GM18519 (cell line): ENCODE data around the gene PAM16.
"Not testable (repeated sequence)": the region's sequence is repeated elsewhere in the genome, so short reads cannot be mapped to it uniquely, and the experiment has no call there.

Source experiments
- ATAC-seq: cut with Tn5 transposase; IDR thresholded peaks from one replicate; pipeline ENCODE4 v1.9.1; 2021; ENCODE audit warnings: mild to moderate bottlenecking, moderate library complexity; ENCODE audit not compliant: unreplicated experiment, low FRiP score

The PAM16 gene

DNA sequence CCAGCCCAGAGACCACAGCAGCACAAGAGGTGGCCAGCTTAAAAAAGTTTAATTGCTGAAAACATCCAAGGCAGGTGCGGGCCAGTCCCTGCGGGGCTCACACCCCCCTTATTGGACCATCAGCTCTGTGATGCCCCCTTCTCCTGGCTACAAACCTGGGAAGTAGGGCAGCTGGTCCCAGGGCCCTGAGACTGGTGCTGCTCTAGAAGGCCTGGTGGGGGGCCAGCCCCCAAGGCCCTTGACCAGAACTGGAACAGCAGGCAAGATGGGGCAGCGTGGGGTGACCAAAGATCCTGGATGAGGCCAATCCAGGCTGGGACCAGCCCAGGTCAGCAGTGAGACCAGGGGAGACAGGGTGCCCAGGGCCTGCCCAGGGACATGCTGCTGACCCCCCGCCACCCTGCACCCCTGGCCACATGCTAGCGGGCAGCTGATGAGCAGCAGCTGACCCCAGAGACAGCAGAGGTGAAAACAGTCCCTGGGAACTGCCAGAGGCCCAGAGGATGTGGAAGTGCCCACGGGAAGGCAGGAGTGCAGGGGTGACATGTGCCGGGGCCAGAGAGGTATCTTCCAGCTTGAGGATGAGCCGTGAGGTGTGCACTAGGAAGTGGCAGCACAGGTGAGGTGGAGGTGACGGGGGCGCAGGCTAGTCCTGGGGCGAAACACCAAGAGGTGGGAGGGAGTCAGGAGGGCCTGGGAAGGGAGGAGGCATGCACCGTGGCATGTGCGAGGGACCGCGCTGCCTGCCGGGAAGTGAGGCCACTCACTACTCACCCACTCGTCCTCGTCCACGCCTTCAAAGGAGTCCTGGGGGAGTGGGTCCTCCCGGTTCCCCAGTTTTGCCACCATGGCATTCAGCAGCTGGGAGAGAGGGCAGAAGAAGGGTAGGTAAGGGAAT, 3.6 kb upstream of the PAM16 start:
- ATAC-seq, result no peak

DNA sequence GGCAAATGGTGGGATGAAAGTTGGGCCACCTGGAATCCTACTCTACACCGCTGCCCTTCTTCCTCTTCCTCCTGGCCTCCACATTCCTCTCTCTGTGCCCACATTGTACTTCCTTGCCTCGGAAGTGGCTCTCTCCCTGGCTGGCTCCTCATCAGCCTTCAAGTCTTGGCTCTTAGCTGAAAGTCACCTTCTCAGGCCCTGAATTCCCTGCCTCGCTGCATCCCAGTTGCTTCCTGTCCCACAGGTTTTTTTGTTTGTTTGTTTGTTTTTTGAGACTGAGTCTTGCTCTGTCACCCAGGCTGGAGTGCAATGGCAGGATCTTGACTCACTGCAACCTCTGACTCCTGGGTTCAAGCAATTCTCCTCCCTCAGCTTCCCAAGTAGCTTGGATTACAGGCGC, 2.6 kb upstream of the PAM16 start:
- ATAC-seq, result no peak

DNA sequence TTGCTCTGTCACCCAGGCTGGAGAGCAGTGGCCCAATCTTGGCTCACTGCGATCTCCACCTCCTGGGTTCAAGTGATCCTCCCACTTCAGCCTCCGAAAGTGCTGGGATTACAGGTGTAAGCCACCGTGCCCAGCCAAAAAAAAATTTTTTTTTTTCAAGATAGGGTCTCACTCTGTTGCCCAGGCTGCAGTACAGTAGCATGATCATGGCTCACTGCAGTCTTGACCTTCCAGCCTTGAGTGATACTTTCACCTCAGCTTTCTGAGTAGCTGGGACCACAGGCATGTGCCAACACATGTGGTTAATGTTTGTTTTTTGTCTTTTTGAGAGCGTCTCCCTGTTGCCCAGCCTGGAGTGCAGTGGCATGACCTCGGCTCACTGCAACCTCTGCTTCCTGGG, 1.7 kb upstream of the PAM16 start:
- ATAC-seq, result no peak

DNA sequence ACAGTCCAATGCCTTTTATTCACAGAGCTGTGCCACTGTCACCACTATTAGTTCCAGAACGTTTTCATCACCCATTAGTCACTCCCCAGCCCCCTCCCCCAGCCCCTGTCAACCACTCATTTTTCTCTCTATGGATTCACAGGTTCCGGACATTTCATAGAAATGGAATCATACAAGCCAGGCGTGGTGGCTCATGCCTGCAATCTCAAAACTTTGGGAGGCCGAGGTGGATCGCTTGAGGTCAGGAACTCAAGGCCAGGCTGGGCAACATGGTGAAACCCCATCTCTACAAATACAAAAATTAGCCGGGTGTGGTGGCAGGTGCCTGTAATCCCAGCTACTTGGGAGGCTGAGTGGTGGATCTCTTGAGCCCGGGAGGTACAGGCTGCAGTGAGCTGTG, 759 bp upstream of the PAM16 start:
- ATAC-seq, result no peak

DNA sequence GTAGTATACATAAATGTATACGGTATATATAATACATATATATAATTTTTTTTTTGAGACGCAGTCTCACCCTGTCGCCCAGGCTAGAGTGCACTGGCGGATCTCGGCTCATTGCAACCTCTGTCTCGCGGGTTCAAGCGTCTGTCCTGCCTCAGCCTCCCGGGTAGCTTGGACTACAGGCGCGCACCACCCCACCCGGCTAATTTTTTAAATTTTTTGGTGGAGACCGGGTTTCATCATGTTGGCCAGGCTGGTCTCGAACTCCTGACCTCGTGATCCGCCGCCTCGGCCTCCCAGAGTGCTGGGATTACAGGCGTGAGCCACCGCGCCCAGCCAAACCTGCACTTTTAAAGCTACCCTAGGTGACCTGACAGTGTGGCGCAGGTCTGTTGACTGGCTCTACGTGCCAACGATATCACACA, 745 bp downstream of the PAM16 start:
- ATAC-seq, result no peak

DNA sequence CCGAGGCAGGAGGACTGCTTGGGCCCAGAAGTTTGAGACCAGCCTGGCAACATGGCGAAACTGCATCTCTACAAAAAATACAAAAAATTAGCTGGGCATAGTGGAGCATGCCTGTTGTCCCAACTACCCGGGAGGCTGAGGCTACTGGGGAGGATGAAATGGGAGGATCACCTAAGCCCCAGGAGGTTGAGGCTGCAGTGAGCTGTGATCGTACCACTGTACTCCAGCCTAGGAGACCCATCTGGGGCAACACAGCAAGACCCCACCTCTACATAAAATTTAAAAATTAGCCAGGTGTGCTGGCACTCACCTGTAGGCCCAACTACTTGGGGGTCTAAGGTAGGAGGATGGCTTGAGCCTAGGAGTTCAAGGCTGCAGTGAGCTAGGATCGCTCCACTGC, 1.8 kb downstream of the PAM16 start:
- ATAC-seq, result no peak

DNA sequence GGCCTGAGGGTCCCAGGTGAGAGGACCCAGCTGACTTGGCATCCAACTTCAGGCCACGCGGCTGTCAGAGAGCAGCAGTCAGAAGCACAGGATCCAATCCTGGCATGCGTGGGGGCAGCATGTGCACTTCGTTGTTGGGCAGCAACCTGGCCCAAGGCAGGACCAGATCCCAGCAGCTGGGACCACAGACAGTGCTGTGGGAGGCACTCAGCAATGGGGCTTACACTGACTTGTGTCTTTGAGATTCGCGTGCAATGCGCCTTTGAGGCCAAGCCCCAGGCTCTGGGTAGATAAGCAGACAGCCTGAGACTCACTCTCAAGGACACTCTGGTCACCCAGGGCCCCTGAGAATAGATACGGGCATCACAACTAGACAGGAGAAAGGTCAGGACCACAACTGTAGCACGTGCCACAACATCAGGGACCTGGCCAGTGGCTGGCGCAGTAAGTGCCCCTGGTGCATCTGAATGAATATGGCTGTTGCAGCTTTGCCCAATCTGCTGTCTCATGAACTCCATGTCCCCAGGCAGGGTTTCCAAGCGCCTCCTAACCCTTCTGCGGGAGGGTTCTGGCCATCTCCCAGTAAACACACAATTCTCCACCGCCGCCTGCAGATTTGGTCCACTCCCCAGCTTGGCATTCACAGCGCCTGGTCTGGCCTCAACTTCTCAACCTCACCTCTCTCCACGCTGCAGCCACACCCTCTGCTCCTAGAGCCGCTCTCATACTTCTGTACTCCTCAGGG, 3.2 kb downstream of the PAM16 start:
- no peak for ATAC-seq

DNA sequence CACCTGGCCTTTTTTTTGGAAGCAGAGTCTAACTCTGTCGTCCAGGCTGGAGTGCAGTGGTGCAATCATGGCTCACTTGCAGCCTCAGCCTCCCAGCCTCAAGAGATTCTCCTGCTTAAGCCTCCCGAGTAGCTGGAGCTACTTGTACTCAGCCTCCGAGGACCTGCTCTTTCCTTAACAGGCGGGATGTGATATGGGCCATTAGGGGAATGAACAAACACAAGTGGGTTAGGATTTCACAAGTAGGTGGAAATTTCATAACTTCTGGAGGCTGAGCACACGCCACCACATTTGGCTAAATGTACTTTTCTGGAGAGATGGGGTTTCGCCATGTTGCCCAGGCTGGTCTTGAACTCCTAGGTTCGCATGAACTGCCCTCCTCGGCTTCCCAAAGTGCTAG, 4.1 kb downstream of the PAM16 start:
- no peak for ATAC-seq

DNA sequence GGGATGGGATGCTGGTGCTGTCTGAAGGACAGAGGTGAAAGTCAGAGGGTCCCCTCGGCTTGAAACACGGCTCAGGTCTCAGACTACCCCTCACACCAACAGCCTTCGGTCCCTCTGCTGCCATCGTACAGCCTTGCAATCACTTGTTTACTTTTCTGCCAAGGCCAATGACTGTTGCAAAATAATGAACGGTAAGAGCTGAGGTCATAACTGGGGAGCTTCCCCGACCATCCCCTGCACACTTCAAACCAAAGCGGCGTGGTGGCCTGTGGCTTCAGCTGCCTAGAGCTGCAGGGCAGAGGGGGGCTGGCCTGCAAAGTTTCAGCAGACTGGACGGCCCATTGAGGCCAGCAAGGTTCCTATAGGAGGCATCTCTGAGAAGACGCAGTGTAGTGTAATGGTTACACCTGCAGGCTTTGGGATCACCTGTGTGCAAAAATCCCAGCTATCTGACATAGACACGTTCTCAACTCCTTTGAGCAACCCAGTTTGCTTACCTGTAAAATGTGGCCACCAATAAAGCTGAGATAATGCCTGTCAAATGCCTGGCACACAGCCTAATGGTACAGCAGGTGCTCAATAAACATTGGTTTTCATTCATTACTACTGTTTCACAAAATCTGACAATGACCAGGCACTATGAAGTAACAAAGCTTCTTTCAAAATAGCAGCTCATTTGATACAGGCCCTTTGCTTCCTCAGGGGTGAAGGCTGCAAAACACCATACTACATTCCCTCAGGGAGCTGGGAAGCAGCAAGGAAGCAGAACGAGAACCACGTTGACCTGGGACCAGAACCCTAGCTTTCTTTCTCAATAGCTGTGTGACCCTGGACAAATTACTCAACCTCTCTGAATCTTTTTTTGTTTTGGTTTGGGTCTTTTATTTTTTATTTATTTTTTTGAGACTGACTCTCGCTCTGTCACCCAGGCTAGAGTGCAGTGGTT, 5.0 kb downstream of the PAM16 start:
- no peak for ATAC-seq

DNA sequence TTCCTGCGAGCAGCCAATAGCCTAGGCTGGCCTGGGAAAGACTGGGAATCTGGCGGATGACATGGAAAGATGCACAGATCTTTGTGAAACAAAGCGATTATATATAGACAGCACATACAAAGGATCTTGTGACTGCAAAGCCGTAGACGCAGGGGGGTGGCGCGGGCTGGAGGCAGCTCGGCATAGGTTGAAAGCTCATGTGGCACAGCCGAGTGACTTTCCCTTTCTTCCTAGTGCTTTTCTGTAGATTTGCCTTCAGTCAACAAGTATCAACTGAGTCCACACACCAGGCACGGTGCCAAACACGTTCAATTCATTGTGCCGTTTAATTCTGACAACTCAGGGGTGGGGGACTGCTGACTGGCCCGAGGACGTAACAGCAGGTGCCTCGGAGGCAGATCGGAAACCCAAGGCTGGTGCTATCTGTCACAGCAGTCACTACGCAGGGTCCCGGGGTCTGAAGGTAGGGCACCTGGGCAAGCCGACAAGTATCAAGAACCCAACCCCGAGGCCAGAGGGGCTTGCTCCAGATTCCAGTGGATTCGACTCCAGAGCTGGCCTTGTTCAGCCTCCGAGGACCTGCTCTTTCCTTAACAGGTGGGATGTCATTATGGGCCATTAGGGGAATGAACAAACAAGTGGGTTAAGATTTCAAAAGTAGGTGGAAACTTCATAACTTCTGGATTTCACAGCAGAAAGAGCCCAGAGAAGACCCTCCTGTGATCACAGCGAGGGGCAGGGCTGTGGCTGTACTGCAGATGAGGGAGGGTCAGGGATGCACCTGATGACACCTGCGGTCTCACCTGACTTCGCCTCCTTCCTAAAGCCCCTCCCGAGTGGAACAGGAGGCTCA, 5.9 kb downstream of the PAM16 start:
- ATAC-seq, result no peak

DNA sequence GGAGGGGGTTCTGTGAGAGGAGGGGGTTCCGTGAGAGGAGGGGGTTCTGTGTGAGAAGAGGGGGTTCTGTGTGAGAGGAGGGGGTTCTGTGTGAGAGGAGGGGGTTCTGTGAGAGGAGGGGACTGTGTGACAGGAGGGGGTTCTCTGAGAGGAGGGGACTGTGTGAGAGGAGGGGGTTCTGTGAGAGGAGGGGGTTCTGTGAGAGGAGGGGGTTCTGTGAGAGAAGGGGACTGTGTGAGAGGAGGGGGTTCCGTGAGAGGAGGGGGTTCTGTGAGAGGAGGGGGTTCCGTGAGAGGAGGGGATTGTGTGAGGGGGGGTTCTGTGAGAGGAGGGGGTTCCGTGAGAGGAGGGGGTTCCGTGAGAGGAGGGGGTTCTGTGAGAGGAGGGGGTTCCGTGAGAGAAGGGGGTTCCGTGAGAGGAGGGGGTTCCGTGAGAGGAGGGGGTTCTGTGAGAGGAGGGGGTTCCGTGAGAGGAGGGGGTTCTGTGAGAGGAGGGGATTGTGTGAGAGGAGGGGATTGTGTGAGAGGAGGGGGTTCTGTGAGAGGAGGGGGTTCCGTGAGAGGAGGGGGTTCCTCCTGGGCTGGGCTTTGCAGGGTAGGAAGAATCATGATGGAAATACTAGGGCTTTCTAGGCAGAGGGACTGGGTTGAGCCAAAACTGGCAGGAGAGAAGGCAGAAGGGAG, 6.7 kb downstream of the PAM16 start:
- ATAC-seq, result not testable (repeated sequence)

DNA sequence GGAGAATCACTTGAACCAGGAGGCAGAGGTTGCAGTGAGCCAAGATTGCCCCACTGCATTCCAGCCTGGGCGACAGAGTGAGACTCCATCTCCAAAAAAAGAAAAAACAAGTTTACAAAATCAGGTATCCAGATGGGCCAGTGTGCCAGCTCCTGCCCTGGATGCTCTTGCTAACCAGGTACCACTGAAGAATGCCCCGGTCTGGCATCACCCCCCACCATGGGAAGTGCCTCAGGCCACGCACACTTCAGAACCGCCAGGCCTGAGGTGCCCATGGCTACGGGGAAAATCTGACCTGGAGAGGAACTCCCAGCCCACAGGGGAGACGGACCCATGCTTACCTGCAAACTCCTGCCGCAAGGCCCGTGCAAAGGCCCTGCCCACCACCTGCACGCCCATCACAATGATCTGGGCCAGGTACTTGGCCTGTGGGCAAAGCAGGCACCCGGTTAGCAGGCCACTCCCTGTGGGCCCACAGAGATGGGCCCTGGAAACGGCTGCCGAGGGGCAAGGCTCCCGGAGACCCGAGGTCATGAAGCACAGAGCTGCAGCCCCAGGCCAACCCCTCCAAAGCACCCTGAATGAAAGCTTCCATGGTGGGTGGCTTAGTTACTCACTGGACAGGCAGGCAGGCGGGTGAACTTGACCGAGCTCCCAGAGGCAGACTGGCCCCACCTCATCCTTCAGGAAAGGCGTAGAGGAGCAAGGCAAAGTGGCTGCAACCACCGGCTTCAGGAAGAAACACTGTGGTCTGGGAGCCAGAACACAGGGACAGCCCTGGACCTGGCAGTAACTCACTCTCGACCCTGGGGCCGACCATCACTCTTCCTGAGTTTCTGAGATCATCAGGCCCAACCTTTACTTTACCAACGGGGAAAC, 8.0 kb downstream of the PAM16 start:
- no peak for ATAC-seq

DNA sequence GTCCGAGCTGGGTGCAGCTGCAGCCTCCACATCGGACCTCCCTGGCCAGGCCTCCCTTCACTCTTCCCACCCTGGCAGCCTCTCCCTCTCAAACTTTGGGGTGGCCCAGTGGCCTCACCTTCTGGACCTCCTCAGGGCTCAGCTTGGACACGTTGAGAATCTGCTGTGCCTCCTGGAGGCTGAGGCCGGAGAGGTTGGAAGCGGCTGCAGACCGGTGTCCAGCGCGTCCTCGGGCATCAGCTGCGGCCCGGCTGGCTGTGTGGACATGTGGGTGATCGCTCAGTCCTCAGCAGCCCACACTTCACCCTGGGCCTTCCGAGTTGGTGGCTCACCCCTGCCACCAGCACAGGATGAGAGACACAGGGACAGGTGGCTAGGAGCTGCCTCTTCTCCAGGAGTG, 9.9 kb downstream of the PAM16 start:
- no peak for ATAC-seq

DNA sequence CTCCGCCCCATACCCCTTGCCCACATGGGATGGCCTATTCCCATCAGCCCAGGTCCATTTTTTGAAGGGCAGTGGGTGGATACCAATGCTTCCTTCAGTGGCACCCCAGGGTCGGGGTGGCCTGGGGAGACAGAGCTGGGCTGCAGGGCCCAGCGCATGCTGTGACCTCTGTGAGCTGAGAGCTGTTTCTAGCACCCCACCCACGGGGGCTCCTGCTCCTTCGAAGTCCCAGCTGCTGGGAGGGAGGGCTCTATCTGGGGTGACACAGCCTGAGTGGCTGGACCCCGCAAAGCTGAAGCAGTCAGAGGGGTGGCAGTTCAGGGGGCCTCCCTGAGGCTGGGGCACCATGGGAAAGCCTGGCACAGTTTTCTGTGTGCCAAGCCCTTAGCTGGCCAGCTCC, 10.7 kb downstream of the PAM16 start:
- no peak for ATAC-seq

DNA sequence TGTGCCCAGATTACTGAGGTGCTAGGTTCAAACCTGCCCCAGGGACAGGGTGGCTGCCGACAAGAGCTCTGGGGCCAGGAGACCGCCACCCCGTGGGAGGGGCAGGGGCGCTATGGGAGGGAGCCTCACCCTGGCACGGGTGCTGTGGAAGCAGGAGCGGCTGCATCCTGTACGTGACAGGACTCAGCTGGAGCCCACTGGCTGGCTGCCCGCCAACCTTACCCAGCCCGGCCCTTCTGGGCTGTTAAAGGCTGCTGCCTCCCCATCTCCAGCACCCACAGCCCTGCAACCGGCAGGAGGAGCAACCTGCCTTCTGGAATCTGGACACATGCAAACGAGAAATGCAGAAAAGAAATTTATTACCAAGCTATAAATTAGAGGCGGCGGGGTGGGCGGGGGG, 11.2 kb downstream of the PAM16 start:
- ATAC-seq, result no peak

DNA sequence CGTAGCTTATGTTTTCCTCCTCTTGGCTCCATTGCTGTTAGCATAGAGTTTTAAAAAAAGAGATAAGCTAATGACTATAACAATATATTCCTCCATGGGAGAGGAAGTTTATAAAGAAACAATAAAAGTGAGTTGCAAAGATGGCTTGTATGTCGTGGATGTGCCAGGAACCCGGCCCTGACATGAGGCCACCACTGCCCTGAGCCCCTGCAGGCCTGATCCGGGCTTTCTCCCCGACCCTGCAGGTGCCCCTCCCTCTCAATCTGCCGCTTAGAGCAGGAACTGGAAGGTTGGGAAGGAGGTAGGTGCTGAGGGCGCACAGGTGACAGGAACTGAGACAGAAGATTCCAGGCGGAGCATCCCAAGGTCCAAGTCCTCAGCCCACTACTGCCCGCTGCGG, 11.7 kb downstream of the PAM16 start:
- ATAC-seq, result no peak

DNA sequence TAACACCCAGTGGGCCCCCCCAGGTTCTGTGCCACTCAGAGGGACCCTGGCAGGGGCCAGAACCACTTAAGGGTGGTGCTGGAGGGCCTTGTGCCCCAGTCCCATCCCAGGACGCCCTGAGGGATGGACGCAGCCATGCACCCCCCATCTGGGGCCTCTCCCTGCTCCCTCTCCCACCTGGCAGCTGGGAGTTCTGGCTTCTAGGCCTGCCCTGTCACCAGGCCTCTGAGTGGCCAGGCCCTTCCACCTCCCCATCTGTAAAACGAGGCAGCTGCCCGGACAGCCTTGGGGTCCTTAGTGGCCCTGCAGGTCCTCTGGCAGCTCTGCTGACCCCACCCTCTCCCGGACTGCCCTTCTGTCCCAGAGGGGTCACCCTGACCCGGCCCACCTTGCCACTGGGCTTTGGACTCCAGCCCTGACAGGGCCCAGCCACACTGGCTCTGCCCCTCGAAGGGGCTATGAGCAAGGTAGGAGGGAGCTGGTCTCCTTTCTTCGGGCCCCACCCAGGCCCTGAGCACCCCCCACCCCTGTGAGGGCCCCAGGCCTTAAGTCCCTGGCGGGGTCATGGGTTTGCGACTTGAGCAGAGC, 12.3 kb downstream of the PAM16 start:
- ATAC-seq, result no peak

DNA sequence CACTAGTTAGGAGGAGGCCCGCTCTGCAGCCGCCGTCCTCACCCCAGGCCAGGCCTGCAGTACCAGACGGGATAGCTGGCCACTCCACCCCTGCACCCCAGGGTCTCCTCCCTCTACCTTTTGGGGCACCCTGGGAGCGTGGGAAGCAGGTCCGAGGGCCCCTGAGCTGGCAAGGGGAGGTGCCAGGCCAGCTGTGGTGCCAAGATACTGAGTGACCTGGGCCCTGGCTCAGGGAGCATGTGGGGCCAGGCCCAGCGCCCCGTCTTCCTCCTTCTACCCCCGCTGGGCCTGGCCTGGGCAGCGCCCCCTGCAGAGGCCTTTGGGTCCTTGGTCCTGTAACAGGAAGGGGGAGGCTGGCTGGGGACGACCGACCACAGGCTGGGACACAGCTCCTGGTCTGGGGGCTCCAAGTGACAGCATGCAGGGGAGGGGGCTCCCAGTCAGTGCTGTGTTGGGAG, 13.0 kb downstream of the PAM16 start:
- no peak for ATAC-seq
